IMR-90 (cell line): ENCODE data around the gene PADI1. TPM values are rescaled to one million over a fixed set of nuclear protein-coding genes. Genes with fewer than 3 reads are reported as not detected.
A peak's percentile ranks its signal among the peaks of the same experiment; 100 is the strongest.

Experiments used
- ATAC-seq: fragments of 200-7000 bp; cut with Tn5 transposase; 2 replicates; pipeline ENCODE4 v1.9.1; 2020; ENCODE audit warnings: low read depth, mild to moderate bottlenecking, moderate library complexity
- BruUV-seq: library from RNA; stranded (reverse); fragments of 400-500 nt; replicated peaks from 2 replicates; lab custom pipeline; 2021; lab: Mats Ljungman, UMichigan
- CTCF ChIA-PET: fragments of 300-600 bp; formaldehyde crosslinking; extraction: SDS; loops from one replicate; lab custom pipeline; 2021; ENCODE audit warnings: antibody characterized with exemption; lab: Yijun Ruan, JAX
- POLR2A ChIA-PET: fragments of 300-600 bp; sonication (Branson Sonifier 250); formaldehyde crosslinking; loops from one replicate; lab custom pipeline; 2022; ENCODE audit warnings: antibody characterized with exemption; ENCODE audit not compliant: unreplicated experiment; lab: Charles Lee
- DNase-seq: peaks from one replicate; pipeline ENCODE4 v3.0.0; 2013
- H2AFZ ChIP-seq: replicated peaks from 2 replicates; pipeline ENCODE3; 2013; ENCODE audit warnings: low read length, mild to moderate bottlenecking; ENCODE audit not compliant: poor library complexity
- H2AK5ac ChIP-seq: 2 replicates; pipeline ENCODE4 v1.6.1; 2013; ENCODE audit warnings: low read depth, low read length, inconsistent platforms
- H2AK9ac ChIP-seq: replicated peaks from 2 replicates; pipeline ENCODE3; 2013; ENCODE audit warnings: mild to moderate bottlenecking, low read depth, low read length, moderate library complexity; ENCODE audit not compliant: poor library complexity
- H2BK120ac ChIP-seq: 2 replicates; pipeline ENCODE4 v1.6.1; 2013; ENCODE audit warnings: low read depth, low read length, inconsistent platforms
- H2BK15ac ChIP-seq: 3 replicates; pipeline ENCODE4 v1.6.1; 2013; ENCODE audit warnings: low read depth, low read length, inconsistent platforms
- H2BK20ac ChIP-seq: 2 replicates; pipeline ENCODE4 v1.6.1; 2013; ENCODE audit warnings: low read depth, mild to moderate bottlenecking, inconsistent platforms, low read length, moderate library complexity
- H2BK5ac ChIP-seq: 2 replicates; pipeline ENCODE4 v1.6.1; 2013; ENCODE audit warnings: mild to moderate bottlenecking, low read depth, low read length, inconsistent platforms; ENCODE audit not compliant: poor library complexity, severe bottlenecking
- H3K14ac ChIP-seq: replicated peaks from 2 replicates; pipeline ENCODE4 v1.6.1; 2013; ENCODE audit warnings: low read depth, low read length, inconsistent platforms
- H3K18ac ChIP-seq: 2 replicates; pipeline ENCODE4 v1.6.1; 2013; ENCODE audit warnings: low read depth, low read length, control low read depth
- H3K23ac ChIP-seq: 2 replicates; pipeline ENCODE4 v1.6.1; 2013; ENCODE audit warnings: low read depth, low read length, inconsistent platforms
- H3K27ac ChIP-seq: 2 replicates; pipeline ENCODE4 v1.5.1; 2013; ENCODE audit warnings: mild to moderate bottlenecking, control low read depth, low read length; ENCODE audit not compliant: insufficient read depth
- H3K27me3 ChIP-seq: 2 replicates; pipeline ENCODE4 v1.6.1; 2013; ENCODE audit warnings: low read length; ENCODE audit not compliant: control insufficient read depth, insufficient read depth
- H3K36me3 ChIP-seq: 2 replicates; pipeline ENCODE4 v1.6.1; 2013; ENCODE audit warnings: low read length, mixed read lengths; ENCODE audit not compliant: control insufficient read depth, insufficient read depth
- H3K4ac ChIP-seq: 2 replicates; pipeline ENCODE4 v1.6.1; 2013; ENCODE audit warnings: low read depth, low read length, inconsistent platforms
- H3K4me1 ChIP-seq: 2 replicates; pipeline ENCODE4 v1.6.1; 2013; ENCODE audit warnings: low read length, mixed read lengths; ENCODE audit not compliant: control insufficient read depth, insufficient read depth
- H3K4me2 ChIP-seq: 2 replicates; pipeline ENCODE4 v1.6.1; 2013; ENCODE audit warnings: low read depth, mild to moderate bottlenecking, control low read depth, low read length, moderate library complexity
- H3K4me3 ChIP-seq: 2 replicates; pipeline ENCODE4 v1.5.1; 2013; ENCODE audit warnings: low read depth, mild to moderate bottlenecking, control low read depth, low read length, moderate library complexity; ENCODE audit not compliant: insufficient read depth
- H3K56ac ChIP-seq: 2 replicates; pipeline ENCODE4 v1.6.1; 2013; ENCODE audit warnings: low read length, inconsistent platforms; ENCODE audit not compliant: insufficient read depth; ENCODE audit errors: extremely low read depth
- H3K79me1 ChIP-seq, 2 experiments: 2 replicates each; pipeline ENCODE4 v1.6.1; 2013; ENCODE audit warnings: low read length in 2 of 2, inconsistent platforms in 1 of 2, low read depth in 1 of 2
- H3K9ac ChIP-seq: 2 replicates; pipeline ENCODE4 v1.6.1; 2013; ENCODE audit warnings: low read depth, low read length, control low read depth
- H3K9me1 ChIP-seq: 2 replicates; pipeline ENCODE4 v1.6.1; 2013; ENCODE audit warnings: low read length, inconsistent platforms; ENCODE audit not compliant: insufficient read depth
- H3K9me3 ChIP-seq: 2 replicates; pipeline ENCODE4 v1.6.1; 2013; ENCODE audit warnings: low read length; ENCODE audit not compliant: control insufficient read depth, insufficient read depth
- H4K20me1 ChIP-seq: 2 replicates; pipeline ENCODE4 v1.6.1; 2013; ENCODE audit warnings: low read length, inconsistent platforms; ENCODE audit not compliant: insufficient read depth
- H4K5ac ChIP-seq: 2 replicates; pipeline ENCODE4 v1.6.1; 2013; ENCODE audit warnings: mild to moderate bottlenecking, low read depth, low read length, control low read depth
- H4K8ac ChIP-seq, 2 experiments: 2 replicates each; pipeline ENCODE4 v1.6.1; 2013; ENCODE audit warnings: low read depth in 2 of 2, low read length in 2 of 2, control low read depth in 1 of 2, inconsistent platforms in 1 of 2
- H4K91ac ChIP-seq: 2 replicates; pipeline ENCODE4 v1.6.1; 2013; ENCODE audit warnings: low read depth, low read length, inconsistent platforms; ENCODE audit not compliant: insufficient read depth
- BHLHE40 ChIP-seq: fragments of 150-350 bp; IDR thresholded peaks from 2 replicates; pipeline ENCODE4 v1.6.1; 2016; ENCODE audit warnings: mild to moderate bottlenecking, low read depth, low read length
- CEBPB ChIP-seq: IDR thresholded peaks from 2 replicates; pipeline ENCODE4 v1.6.1; 2012; ENCODE audit warnings: low read depth, low read length, improper control_type of control experiment
- CTCF ChIP-seq: conservative IDR thresholded peaks from 2 replicates; pipeline ENCODE4 v1.5.1; 2012; ENCODE audit warnings: mild to moderate bottlenecking, low read depth, low read length, improper control_type of control experiment
- ELK1 ChIP-seq: fragments of 150-350 bp; IDR thresholded peaks from 2 replicates; pipeline ENCODE4 v1.6.1; 2016; ENCODE audit warnings: low read depth, mild to moderate bottlenecking, low read length, moderate library complexity, borderline replicate concordance
- MAFK ChIP-seq: IDR thresholded peaks from 2 replicates; pipeline ENCODE4 v1.6.1; 2012; ENCODE audit warnings: low read depth, low read length, improper control_type of control experiment
- MAZ ChIP-seq: IDR thresholded peaks from 2 replicates; pipeline ENCODE4 v1.6.1; 2012; ENCODE audit warnings: low read depth, mild to moderate bottlenecking, low read length, improper control_type of control experiment, moderate library complexity, borderline replicate concordance
- MXI1 ChIP-seq: IDR thresholded peaks from 2 replicates; pipeline ENCODE4 v1.6.1; 2012; ENCODE audit warnings: low read depth, mild to moderate bottlenecking, low read length, moderate library complexity, borderline replicate concordance
- RAD21 ChIP-seq: IDR thresholded peaks from 2 replicates; pipeline ENCODE4 v1.6.1; 2012; ENCODE audit warnings: low read length, improper control_type of control experiment
- RCOR1 ChIP-seq: IDR thresholded peaks from 2 replicates; pipeline ENCODE4 v1.6.1; 2012; ENCODE audit warnings: mild to moderate bottlenecking, low read length, improper control_type of control experiment; ENCODE audit not compliant: insufficient replicate concordance
- SMC3 ChIP-seq: fragments of 150-350 bp; IDR thresholded peaks from 2 replicates; pipeline ENCODE4 v1.6.1; 2016; ENCODE audit warnings: low read depth, mild to moderate bottlenecking, antibody characterized with exemption, low read length, moderate library complexity
- WGBS, 2 experiments: methylation state at CpG; one replicate each; pipeline versions ENCODE4 v1.1.5 to v1.1.7; 2013; ENCODE audit warnings: missing lambda C conversion rate in 2 of 2; ENCODE audit not compliant: insufficient read length in 1 of 2; ENCODE audit errors: extremely low coverage in 2 of 2; 5-methylcytosine and 5-hydroxymethylcytosine counted together
- dilution Hi-C: fragments of 300-500 bp; cut with HindIII; formaldehyde crosslinking; loops from one replicate; pipeline ENCODE4 v1.14.3; 2018; ENCODE audit warnings: low sequenced_read_pairs; ENCODE audit not compliant: unreplicated experiment
- in situ Hi-C: fragments of 300-500 bp; cut with MboI; formaldehyde crosslinking; loops from 3 replicates; pipeline ENCODE4 v1.14.3; 2019; ENCODE audit warnings: low sequenced_read_pairs, inconsistent platforms, mixed read lengths
- intact Hi-C: fragments of 100-400 bp; cut with micrococcal nuclease; formaldehyde crosslinking; loops from 2 replicates; pipeline ENCODE4 v1.10.0; 2022
- polyA plus RNA-seq, 3 experiments: library from polyadenylated mRNA; depleted of rRNA; stranded (reverse); fragments of >200 nt; gene quantifications; 2 replicates each; pipeline ENCODE4 v1.2.3, GENCODE V29; 2012; ENCODE audit warnings: low replicate concordance in 1 of 3
- total RNA-seq: library from RNA; depleted of rRNA; stranded (reverse); fragments of >200 nt; gene quantifications from 2 replicates; pipeline ENCODE4 v1.2.3, GENCODE V29; 2012
- TF ChIP-seq, protein P1 (sequence below): fragments of 150-350 bp; IDR thresholded peaks from 2 replicates; pipeline ENCODE4 v1.6.1; 2017; ENCODE audit warnings: mild to moderate bottlenecking, antibody characterized with exemption, low read length, low read depth

The PADI1 gene
- total and polyA plus RNA-seq, 2 of the 4 experiments (the other 2 are of a cell fraction), result 0.17 TPM; not detected in 1

- H4K8ac ChIP-seq, result no peak overlapping the region
- 71% methylated on average over 1 of the region's 6 CpGs; no CpG with 5 or more reads in 1 of the 2 experiments for WGBS, 2 experiments
- no peak overlapping the region for H3K27ac ChIP-seq
- no peaks in the 10 kb centered on the region for H3K36me3 ChIP-seq
- H4K5ac ChIP-seq, result no peak overlapping the region
- intact Hi-C loops (no loop called here), in situ Hi-C loops (no loop called here), dilution Hi-C loops (no loop called here)
- no peak overlapping the region for H4K91ac ChIP-seq
- H2AFZ ChIP-seq, result peak overlapping the region; percentile 51
- no peak for TF ChIP-seq RCOR1
- TF ChIP-seq SMC3, result no peak
- TF ChIP-seq, protein P1, sequence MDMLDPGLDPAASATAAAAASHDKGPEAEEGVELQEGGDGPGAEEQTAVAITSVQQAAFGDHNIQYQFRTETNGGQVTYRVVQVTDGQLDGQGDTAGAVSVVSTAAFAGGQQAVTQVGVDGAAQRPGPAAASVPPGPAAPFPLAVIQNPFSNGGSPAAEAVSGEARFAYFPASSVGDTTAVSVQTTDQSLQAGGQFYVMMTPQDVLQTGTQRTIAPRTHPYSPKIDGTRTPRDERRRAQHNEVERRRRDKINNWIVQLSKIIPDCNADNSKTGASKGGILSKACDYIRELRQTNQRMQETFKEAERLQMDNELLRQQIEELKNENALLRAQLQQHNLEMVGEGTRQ, result no peak
- no peak for TF ChIP-seq MAFK
- no peak for TF ChIP-seq MXI1
- no peak for TF ChIP-seq RAD21
- TF ChIP-seq BHLHE40, result no peak
- TF ChIP-seq CEBPB, result no peak
- TF ChIP-seq MAZ, result no peak
- no peak for TF ChIP-seq ELK1
- no peak for TF ChIP-seq CTCF
- no peak overlapping the region for H3K56ac ChIP-seq
- no peak overlapping the region for H2BK120ac ChIP-seq
- no peak overlapping the region for H3K14ac ChIP-seq
- H3K9me1 ChIP-seq, result 0 out of 2 replicates have a peak, but pooled peaks cover 5% of the 10 kb centered on the region
- H2AK5ac ChIP-seq, result no peak overlapping the region
- H4K20me1 ChIP-seq, result no peaks in the 10 kb centered on the region
- peaks cover 34% of the 10 kb centered on the region for H3K27me3 ChIP-seq
- no peak overlapping the region for H3K4me2 ChIP-seq
- H3K4me3 ChIP-seq, result no peak overlapping the region
- H3K4me1 ChIP-seq, result no peaks in the 10 kb centered on the region
- no peak overlapping the region for H2BK5ac ChIP-seq
- no peaks in the 10 kb centered on the region for H3K9me3 ChIP-seq
- ChIA-PET CTCF (no interaction called here), POLR2A (no interaction called here)
- no peak overlapping the region for H2AK9ac ChIP-seq
- no peaks in the 10 kb centered on the region for H3K79me1 ChIP-seq
- BruUV-seq, result no TSS peak
- H3K9ac ChIP-seq, result no peak overlapping the region
- DNase-seq, result no peak
- H2BK15ac ChIP-seq, result no peak overlapping the region
- no peak overlapping the region; the same call in 1 of the 2 replicates for H3K23ac ChIP-seq
- no peak overlapping the region for H2BK20ac ChIP-seq
- H3K18ac ChIP-seq, result no peak overlapping the region
- H3K4ac ChIP-seq, result no peak overlapping the region
- ATAC-seq, result no peak
Observed at GRCh38 chr1:17225140-17225539, 20.2 kb downstream of the PADI1 start.
